Measurements from ENCODE around the gene DMP1. TPM values are rescaled to one million over a fixed set of nuclear protein-coding genes. Genes with fewer than 3 reads are reported as not detected.

DMP1 gene
- total RNA-seq, 1 donor from 2014 or later, result not detected

- Mint-ChIP-seq H3K27ac (no peak overlapping the region), H3K36me3 (no peaks in the 10 kb centered on the region)
Measured at GRCh38 chr4:87657525-87657924, 7.4 kb downstream of the DMP1 start.

GRCh38 chr4:87659247-87659931, 9.3 kb downstream of the DMP1 start:
- no peaks in the 10 kb centered on the region for H3K27me3 Mint-ChIP-seq (ENCODE audit: low read depth)
- H3K36me3 Mint-ChIP-seq, result no peaks in the 10 kb centered on the region
- no peak for DNase-seq (ENCODE audit: low spot score in 2 of 2, unreplicated experiment in 2 of 2)
- H3K9me3 Mint-ChIP-seq, result peaks cover 8% of the 10 kb centered on the region
- TF ChIP-seq CTCF (IDR thresholded peaks at IDR 0.05; ENCODE audit: unreplicated experiment), result no peak
- H3K4me3 Mint-ChIP-seq, result no peak overlapping the region
- no peak overlapping the region for H3K27ac Mint-ChIP-seq
- H3K4me1 Mint-ChIP-seq, result peaks cover 13% of the 10 kb centered on the region

More at GRCh38 chr4:87657525-87657924, 7.4 kb downstream of the DMP1 start:
- H3K9me3 Mint-ChIP-seq, result peaks cover 8% of the 10 kb centered on the region
- no peak for TF ChIP-seq CTCF (IDR thresholded peaks at IDR 0.05; ENCODE audit: unreplicated experiment)
- DNase-seq (ENCODE audit: low spot score in 2 of 2, unreplicated experiment in 2 of 2), result no peak
- H3K4me1 Mint-ChIP-seq, result peaks cover 13% of the 10 kb centered on the region
- no peak overlapping the region for H3K4me3 Mint-ChIP-seq
- no peaks in the 10 kb centered on the region for H3K27me3 Mint-ChIP-seq (ENCODE audit: low read depth)

GRCh38 chr4:87662871-87663270, 12.8 kb downstream of the DMP1 start:
- Mint-ChIP-seq H3K9me3 (peaks cover 8% of the 10 kb centered on the region), H3K36me3 (no peaks in the 10 kb centered on the region), H3K27ac (no peak overlapping the region), H3K4me1 (peaks cover 13% of the 10 kb centered on the region), H3K27me3 (ENCODE audit: low read depth) (no peaks in the 10 kb centered on the region), H3K4me3 (no peak overlapping the region)
- DNase-seq (ENCODE audit: low spot score in 2 of 2, unreplicated experiment in 2 of 2), result no peak
- TF ChIP-seq CTCF (IDR thresholded peaks at IDR 0.05; ENCODE audit: unreplicated experiment), result no peak

GRCh38 chr4:87669373-87669772, 19.3 kb downstream of the DMP1 start:
- DNase-seq (ENCODE audit: low spot score in 2 of 2, unreplicated experiment in 2 of 2), result no peak
- TF ChIP-seq CTCF (IDR thresholded peaks at IDR 0.05; ENCODE audit: unreplicated experiment), result no peak
- Mint-ChIP-seq H3K9me3 (peaks cover 32% of the 10 kb centered on the region), H3K27me3 (ENCODE audit: low read depth) (no peaks in the 10 kb centered on the region), H3K36me3 (peaks cover 17% of the 10 kb centered on the region), H3K4me3 (no peak overlapping the region), H3K27ac (no peak overlapping the region), H3K4me1 (no peaks in the 10 kb centered on the region)

GRCh38 chr4:87677731-87678130, 27.7 kb downstream of the DMP1 start:
- Mint-ChIP-seq H3K4me1 (peaks cover 7% of the 10 kb centered on the region), H3K27ac (no peak overlapping the region), H3K27me3 (ENCODE audit: low read depth) (no peaks in the 10 kb centered on the region)

More at GRCh38 chr4:87677731-87678130, 27.7 kb downstream of the DMP1 start:
- DNase-seq (ENCODE audit: low spot score in 2 of 2, unreplicated experiment in 2 of 2), result no peak
- H3K9me3 Mint-ChIP-seq, result peaks cover 28% of the 10 kb centered on the region
- TF ChIP-seq CTCF (IDR thresholded peaks at IDR 0.05; ENCODE audit: unreplicated experiment), result no peak
- no peak overlapping the region for H3K4me3 Mint-ChIP-seq
- H3K36me3 Mint-ChIP-seq, result peaks cover 9% of the 10 kb centered on the region

Data from mesothelial cell of epicardium (in vitro differentiated cells).